BLaER1 (cell line): Measurements from ENCODE around the gene TMED8.

ENCODE experiments used
- H3K27ac ChIP-seq: shearing (Covaris generic); formaldehyde crosslinking; 2 replicates; pipeline ENCODE4 v1.8.1; 2022
- H3K27me3 ChIP-seq: shearing (Covaris generic); formaldehyde crosslinking; 2 replicates; pipeline ENCODE4 v1.8.1; 2022
- H3K36me3 ChIP-seq: shearing (Covaris generic); formaldehyde crosslinking; 2 replicates; pipeline ENCODE4 v1.8.1; 2022
- H3K4me1 ChIP-seq: shearing (Covaris generic); formaldehyde crosslinking; 2 replicates; pipeline ENCODE4 v1.8.1; 2022
- H3K4me2 ChIP-seq: shearing (Covaris generic); formaldehyde crosslinking; 2 replicates; pipeline ENCODE4 v1.8.1; 2022
- H3K4me3 ChIP-seq: shearing (Covaris generic); formaldehyde crosslinking; 2 replicates; pipeline ENCODE4 v1.8.1; 2022
- H3K9ac ChIP-seq: shearing (Covaris generic); formaldehyde crosslinking; 2 replicates; pipeline ENCODE4 v1.8.1; 2022
- H3K9me3 ChIP-seq: shearing (Covaris generic); formaldehyde crosslinking; 2 replicates; pipeline ENCODE4 v1.8.1; 2022
- H4K20me1 ChIP-seq: shearing (Covaris generic); formaldehyde crosslinking; 2 replicates; pipeline ENCODE4 v1.8.1; 2022
- Cebpa-rat ChIP-seq: shearing (Covaris generic); IDR thresholded peaks from 2 replicates; pipeline ENCODE4 v1.8.1; 2022

Gene TMED8

DNA sequence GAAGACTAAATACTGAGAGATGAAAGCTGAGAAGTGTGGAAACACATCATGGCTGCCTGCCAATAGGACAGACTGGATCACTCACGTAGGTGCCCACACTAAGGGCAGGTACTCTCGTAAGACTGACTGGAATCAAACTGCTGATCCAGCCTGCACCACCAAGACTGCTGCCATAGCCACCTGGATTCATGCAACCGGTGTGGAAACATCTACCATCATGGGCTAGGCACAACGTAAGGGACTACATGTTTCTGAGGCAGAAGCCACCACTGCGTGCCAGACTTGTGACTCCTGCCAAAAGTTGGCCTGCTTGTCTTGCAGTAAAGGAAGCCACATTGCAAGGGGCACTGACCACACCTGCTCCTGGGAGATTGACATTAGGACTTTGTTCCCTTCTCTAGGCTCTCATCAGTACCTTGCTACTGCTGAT lies 60.0 kb downstream of the TMED8 start:
- Histone ChIP-seq H3K4me2 (no peak overlapping the region), H3K4me3 (no peak overlapping the region), H3K36me3 (no peaks in the 10 kb centered on the region), H3K9ac (no peak overlapping the region), H4K20me1 (no peaks in the 10 kb centered on the region), H3K9me3 (no peaks in the 10 kb centered on the region), H3K27me3 (no peaks in the 10 kb centered on the region), H3K4me1 (peaks cover 18% of the 10 kb centered on the region), H3K27ac (no peak overlapping the region)
- TF ChIP-seq Cebpa-rat: no peak

GRCh38 chr14:77316195-77316505 lies 60.7 kb downstream of the TMED8 start:
- Histone ChIP-seq H3K36me3 (no peaks in the 10 kb centered on the region), H4K20me1 (no peaks in the 10 kb centered on the region), H3K4me2 (peak overlapping the region; percentile 54; the same call in 1 of the 2 replicates), H3K9me3 (no peaks in the 10 kb centered on the region), H3K27ac (no peak overlapping the region), H3K9ac (no peak overlapping the region), H3K4me1 (peaks cover 17% of the 10 kb centered on the region), H3K4me3 (no peak overlapping the region), H3K27me3 (no peaks in the 10 kb centered on the region)
- no peak for TF ChIP-seq Cebpa-rat

- no peaks in the 10 kb centered on the region for H3K27me3 ChIP-seq
- H3K27ac ChIP-seq: no peak overlapping the region
- peak overlapping the region; percentile 54; the same call in 1 of the 2 replicates for H3K4me2 ChIP-seq
- H3K36me3 ChIP-seq: no peaks in the 10 kb centered on the region
- no peak overlapping the region for H3K4me3 ChIP-seq
- H4K20me1 ChIP-seq: no peaks in the 10 kb centered on the region
- peaks cover 14% of the 10 kb centered on the region for H3K4me1 ChIP-seq
- TF ChIP-seq Cebpa-rat: no peak
- H3K9ac ChIP-seq: no peak overlapping the region
- no peaks in the 10 kb centered on the region for H3K9me3 ChIP-seq
Observed at GRCh38 chr14:77314539-77315457, 62.1 kb downstream of the TMED8 start.

DNA sequence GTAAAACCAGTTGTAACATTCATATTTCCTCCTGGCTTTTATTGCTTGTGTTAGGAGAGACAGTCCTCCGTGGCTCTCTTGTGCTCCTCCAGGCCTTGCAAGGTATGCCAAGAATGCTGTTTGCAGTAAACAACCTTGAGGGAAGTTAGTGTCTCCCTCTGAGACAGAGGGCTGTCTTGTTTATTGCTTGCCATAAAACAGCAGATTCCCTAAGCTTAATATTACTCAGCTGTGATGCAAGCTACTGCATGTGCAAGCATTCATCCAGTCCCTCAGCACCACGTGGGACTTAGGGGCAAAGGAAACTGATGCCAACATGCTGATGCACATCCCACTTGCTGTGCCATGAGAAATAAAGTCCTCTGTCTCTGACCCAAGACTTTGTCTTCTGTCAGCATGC lies 62.9 kb downstream of the TMED8 start:
- Histone ChIP-seq H3K27ac (no peak overlapping the region), H3K4me2 (no peak overlapping the region)

DNA sequence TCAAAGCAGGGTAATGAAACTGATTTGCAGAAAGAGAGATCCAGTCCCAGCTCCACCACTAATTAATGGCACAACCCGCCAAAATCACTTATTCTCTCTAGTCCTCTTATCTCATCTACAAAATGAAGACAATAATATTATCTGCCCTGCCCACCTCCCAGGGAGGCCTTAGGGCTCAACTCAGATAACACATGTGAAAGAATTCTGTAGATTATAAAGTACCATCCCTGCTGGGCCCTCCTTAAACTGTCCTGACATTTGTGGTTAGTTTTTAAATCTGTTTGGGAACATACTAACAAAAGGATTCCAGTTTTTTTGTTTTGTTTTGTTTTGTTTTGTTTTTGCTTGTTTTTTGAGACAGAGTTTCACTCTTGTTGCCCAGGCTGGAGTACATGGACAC lies 63.5 kb downstream of the TMED8 start:
- no peaks in the 10 kb centered on the region for H3K36me3 ChIP-seq
- no peak overlapping the region for H3K9ac ChIP-seq
- no peaks in the 10 kb centered on the region for H3K9me3 ChIP-seq
- H3K27ac ChIP-seq: no peak overlapping the region
- no peak overlapping the region for H3K4me3 ChIP-seq
- no peaks in the 10 kb centered on the region for H4K20me1 ChIP-seq
- no peak for TF ChIP-seq Cebpa-rat
- peaks cover 15% of the 10 kb centered on the region for H3K4me1 ChIP-seq
- H3K4me2 ChIP-seq: no peak overlapping the region
- no peaks in the 10 kb centered on the region for H3K27me3 ChIP-seq

More for the DNA sequence above, 62.9 kb downstream of the TMED8 start:
- peaks cover 14% of the 10 kb centered on the region for H3K4me1 ChIP-seq
- no peaks in the 10 kb centered on the region for H4K20me1 ChIP-seq
- no peaks in the 10 kb centered on the region for H3K27me3 ChIP-seq
- no peak overlapping the region for H3K4me3 ChIP-seq
- no peaks in the 10 kb centered on the region for H3K36me3 ChIP-seq
- no peak overlapping the region for H3K9ac ChIP-seq
- no peak for TF ChIP-seq Cebpa-rat
- H3K9me3 ChIP-seq: no peaks in the 10 kb centered on the region

DNA sequence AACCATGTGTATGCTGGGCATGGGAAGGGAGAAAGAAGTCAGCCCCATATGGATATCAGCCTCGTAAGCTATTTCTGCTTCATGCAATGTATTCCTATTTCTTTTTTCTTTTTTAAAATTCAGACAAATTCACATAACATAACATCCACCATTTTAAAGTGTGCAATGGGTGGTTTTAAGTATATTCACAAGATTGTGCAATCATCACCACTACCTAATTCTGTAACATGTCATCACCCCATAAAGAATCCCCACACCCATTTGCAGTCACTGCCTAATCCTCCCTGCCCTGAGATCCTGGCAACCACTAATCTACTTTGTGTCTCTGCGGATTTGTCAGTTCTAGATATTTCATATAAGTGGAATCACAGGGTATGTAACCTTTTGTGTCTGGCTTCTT lies 65.7 kb downstream of the TMED8 start:
- no peaks in the 10 kb centered on the region for H3K36me3 ChIP-seq
- no peak overlapping the region for H3K4me3 ChIP-seq
- H3K9ac ChIP-seq: no peak overlapping the region
- H3K9me3 ChIP-seq: no peaks in the 10 kb centered on the region
- no peak overlapping the region for H3K4me2 ChIP-seq
- H4K20me1 ChIP-seq: no peaks in the 10 kb centered on the region
- peaks cover 15% of the 10 kb centered on the region for H3K4me1 ChIP-seq
- no peaks in the 10 kb centered on the region for H3K27me3 ChIP-seq
- no peak for TF ChIP-seq Cebpa-rat
- no peak overlapping the region for H3K27ac ChIP-seq

- H3K27ac ChIP-seq: no peak overlapping the region
- H3K9ac ChIP-seq: no peak overlapping the region
- no peaks in the 10 kb centered on the region for H3K9me3 ChIP-seq
- H4K20me1 ChIP-seq: no peaks in the 10 kb centered on the region
- no peaks in the 10 kb centered on the region for H3K27me3 ChIP-seq
- no peak overlapping the region for H3K4me3 ChIP-seq
- H3K4me1 ChIP-seq: peaks cover 9% of the 10 kb centered on the region
- no peak for TF ChIP-seq Cebpa-rat
- H3K36me3 ChIP-seq: 0 out of 2 replicates have a peak, but pooled peaks cover 7% of the 10 kb centered on the region
- no peak overlapping the region for H3K4me2 ChIP-seq
Observed at GRCh38 chr14:77310026-77310425, 66.9 kb downstream of the TMED8 start.

DNA sequence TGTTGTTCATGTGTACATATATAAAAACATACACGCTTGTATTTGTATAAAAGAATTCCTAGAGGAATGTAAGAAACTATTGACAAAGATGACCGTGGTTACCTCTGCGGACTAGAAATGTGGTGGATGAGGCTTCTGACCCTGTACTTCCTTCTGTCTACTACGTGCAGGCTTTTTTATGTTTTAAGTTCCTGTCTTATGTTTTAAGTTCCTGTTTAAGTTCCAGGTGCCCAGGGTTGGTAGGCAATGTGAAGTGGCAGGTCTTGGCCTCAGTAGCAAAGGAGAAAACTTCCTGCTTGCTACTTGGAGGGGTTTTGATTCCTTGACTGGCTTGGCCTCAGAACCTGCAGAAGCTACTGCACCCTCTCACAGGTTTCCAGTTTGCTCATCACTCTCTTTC lies 67.8 kb downstream of the TMED8 start:
- peaks cover 9% of the 10 kb centered on the region for H3K4me1 ChIP-seq
- H3K4me3 ChIP-seq: no peak overlapping the region
- peak overlapping the region; percentile 34; the same call in 1 of the 2 replicates for H3K4me2 ChIP-seq
- TF ChIP-seq Cebpa-rat: no peak
- H4K20me1 ChIP-seq: no peaks in the 10 kb centered on the region
- H3K27me3 ChIP-seq: no peaks in the 10 kb centered on the region
- H3K36me3 ChIP-seq: peaks cover 11% of the 10 kb centered on the region; the same call in 1 of the 2 replicates
- no peak overlapping the region for H3K9ac ChIP-seq
- no peaks in the 10 kb centered on the region for H3K9me3 ChIP-seq
- H3K27ac ChIP-seq: no peak overlapping the region

DNA sequence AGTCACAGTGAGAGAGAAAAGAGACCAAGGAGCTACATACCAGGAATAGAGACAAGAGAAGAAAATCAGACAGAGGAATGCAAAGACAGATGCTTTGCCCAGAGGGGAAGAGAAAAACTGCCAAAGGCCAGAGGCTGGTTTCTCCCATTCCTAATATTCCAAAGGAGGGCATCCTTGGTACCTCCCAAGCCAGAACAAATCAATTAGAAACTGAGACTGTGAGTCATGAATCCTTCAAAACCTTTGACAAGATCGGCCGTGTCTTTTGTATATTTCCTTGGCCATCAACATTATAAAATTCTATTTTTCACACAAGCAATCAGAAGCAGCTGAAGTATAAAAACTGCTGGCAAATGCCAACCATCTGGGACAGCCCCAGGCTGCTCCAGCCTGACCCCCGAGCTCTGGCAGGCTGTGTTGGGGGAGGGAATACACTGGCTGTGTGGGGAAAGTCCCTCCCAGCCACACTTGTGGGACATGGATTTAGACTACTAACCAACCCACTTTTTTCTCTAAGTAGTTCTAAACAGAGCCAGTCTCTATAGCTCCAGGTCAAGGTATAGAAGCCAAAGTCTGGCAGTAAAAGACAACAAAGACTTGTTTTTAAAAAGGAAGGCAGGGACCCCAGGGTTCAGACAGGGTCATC lies 69.9 kb downstream of the TMED8 start:
- no peak overlapping the region for H3K4me3 ChIP-seq
- H3K27me3 ChIP-seq: no peaks in the 10 kb centered on the region
- H3K27ac ChIP-seq: no peak overlapping the region
- no peak overlapping the region for H3K9ac ChIP-seq
- H3K36me3 ChIP-seq: peaks cover 16% of the 10 kb centered on the region; the same call in 1 of the 2 replicates
- no peaks in the 10 kb centered on the region for H3K9me3 ChIP-seq
- no peak overlapping the region for H3K4me2 ChIP-seq
- peaks cover 9% of the 10 kb centered on the region for H3K4me1 ChIP-seq
- H4K20me1 ChIP-seq: no peaks in the 10 kb centered on the region
- no peak for TF ChIP-seq Cebpa-rat

DNA sequence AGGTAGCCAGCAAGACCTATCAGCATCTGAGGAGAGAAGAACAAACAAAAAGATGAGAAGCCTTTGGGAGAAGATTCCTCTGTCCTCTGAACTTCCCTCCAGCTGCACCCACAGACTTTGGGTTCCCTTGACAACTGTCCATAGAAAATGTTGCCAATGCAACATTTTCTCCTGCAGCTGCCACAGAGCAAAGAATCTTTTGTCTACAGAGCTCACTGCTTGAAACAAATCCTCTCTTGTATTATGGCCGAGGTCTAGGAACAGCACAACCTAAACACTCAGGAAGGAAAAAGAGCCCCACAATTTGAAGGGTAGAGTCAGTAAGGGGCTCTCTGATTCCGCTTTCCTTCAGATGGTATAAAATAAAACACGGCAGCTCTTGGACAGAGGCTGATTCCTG lies 70.5 kb downstream of the TMED8 start:
- H3K4me3 ChIP-seq: no peak overlapping the region
- no peaks in the 10 kb centered on the region for H3K9me3 ChIP-seq
- H3K27me3 ChIP-seq: no peaks in the 10 kb centered on the region
- no peak overlapping the region for H3K4me2 ChIP-seq
- no peak overlapping the region for H3K27ac ChIP-seq
- peaks cover 16% of the 10 kb centered on the region; the same call in 1 of the 2 replicates for H3K36me3 ChIP-seq
- no peaks in the 10 kb centered on the region for H4K20me1 ChIP-seq
- TF ChIP-seq Cebpa-rat: no peak
- H3K9ac ChIP-seq: no peak overlapping the region
- peaks cover 9% of the 10 kb centered on the region for H3K4me1 ChIP-seq
